Muscle layer of duodenum (tissue), 2 donors: ENCODE data around the gene MYO15B.

ENCODE experiments used
- H3K27ac ChIP-seq: one replicate; pipeline ENCODE4 v1.7.0; 2013; ENCODE audit warnings: mild to moderate bottlenecking, low read length
- H3K27me3 ChIP-seq: one replicate; pipeline ENCODE4 v1.7.0; 2013; ENCODE audit warnings: low read depth, mild to moderate bottlenecking, control low read depth, low read length
- H3K36me3 ChIP-seq, 2 donors: one replicate each; pipeline ENCODE4 v1.7.0; 2013; ENCODE audit warnings: low read length in 2 of 2, control low read depth in 1 of 2, mild to moderate bottlenecking in 1 of 2; ENCODE audit not compliant: insufficient read depth in 2 of 2, control insufficient read depth in 1 of 2
- H3K4me1 ChIP-seq, 2 donors: one replicate each; pipeline ENCODE4 v1.7.0; 2013; ENCODE audit warnings: low read length in 2 of 2, mild to moderate bottlenecking in 2 of 2, control low read depth in 1 of 2, moderate library complexity in 1 of 2; ENCODE audit not compliant: insufficient read depth in 2 of 2, control insufficient read depth in 1 of 2
- H3K4me3 ChIP-seq, 2 donors: one replicate each; pipeline ENCODE4 v1.7.0; 2013; ENCODE audit warnings: low read length in 2 of 2, low read depth in 1 of 2, mild to moderate bottlenecking in 1 of 2
- H3K9me3 ChIP-seq, 2 donors: one replicate each; pipeline ENCODE4 v1.7.0; 2013; ENCODE audit warnings: low read length in 2 of 2, control low read depth in 1 of 2, mild to moderate bottlenecking in 1 of 2; ENCODE audit not compliant: control insufficient read depth in 1 of 2
- donor health status: healthy.

MYO15B gene

GRCh38 chr17:75662511-75662910, 74.9 kb downstream of the MYO15B start:
- H3K9me3 ChIP-seq, result no peaks in the 10 kb centered on the region
- no peak overlapping the region for H3K4me3 ChIP-seq
- H3K27me3 ChIP-seq, result no peaks in the 10 kb centered on the region
- H3K27ac ChIP-seq, result no peak overlapping the region
- H3K4me1 ChIP-seq, result peaks cover 7 to 10% of the 10 kb centered on the region in 2 donors
- H3K36me3 ChIP-seq, result peaks cover 24 to 52% of the 10 kb centered on the region in 2 donors

- no peak overlapping the region for H3K4me3 ChIP-seq
- peaks cover 21 to 51% of the 10 kb centered on the region in 2 donors for H3K36me3 ChIP-seq
- H3K27me3 ChIP-seq, result no peaks in the 10 kb centered on the region
- no peaks in the 10 kb centered on the region for H3K9me3 ChIP-seq
- H3K4me1 ChIP-seq, result peaks cover 17 to 20% of the 10 kb centered on the region in 2 donors
- no peak overlapping the region for H3K27ac ChIP-seq
Measured at GRCh38 chr17:75664099-75664549, 76.5 kb downstream of the MYO15B start.

GRCh38 chr17:75665981-75666380, 78.4 kb downstream of the MYO15B start:
- Histone ChIP-seq H3K27ac (peak overlapping the region; percentile 95), H3K4me1 (peaks cover 17 to 20% of the 10 kb centered on the region in 2 donors), H3K27me3 (no peaks in the 10 kb centered on the region), H3K4me3 (peak overlapping the region; percentile 79 to 96), H3K9me3 (no peaks in the 10 kb centered on the region), H3K36me3 (peaks cover 23 to 53% of the 10 kb centered on the region in 2 donors)

- peak within 1 kb of the TSS; percentile 79 to 96 for H3K4me3 ChIP-seq
- no peaks in the 10 kb centered on the region for H3K27me3 ChIP-seq
- H3K9me3 ChIP-seq, result no peaks in the 10 kb centered on the region
- H3K27ac ChIP-seq, result peak within 1 kb of the TSS; percentile 95
- peaks cover 17 to 20% of the 10 kb centered on the region in 2 donors for H3K4me1 ChIP-seq
- peaks cover 22 to 53% of the 10 kb centered on the region in 2 donors for H3K36me3 ChIP-seq
Measured at GRCh38 chr17:75666959-75667790, 79.6 kb downstream of the MYO15B start, which contains the start of the genes RECQL5 and SAP30BP. Gene RECQL5, minus strand, starts transcription at chr17:75667154. Its CDS starts 597 bp downstream, at chr17:75666557. Gene SAP30BP, plus strand, starts transcription at chr17:75667338. Its CDS starts 35 bp downstream, at chr17:75667373.

GRCh38 chr17:75667825-75668224, 80.2 kb downstream of the MYO15B start:
- peak overlapping the region; percentile 79 to 96 for H3K4me3 ChIP-seq
- peaks cover 17 to 20% of the 10 kb centered on the region in 2 donors for H3K4me1 ChIP-seq
- H3K9me3 ChIP-seq, result no peaks in the 10 kb centered on the region
- no peaks in the 10 kb centered on the region for H3K27me3 ChIP-seq
- H3K36me3 ChIP-seq, result peaks cover 22 to 52% of the 10 kb centered on the region in 2 donors
- H3K27ac ChIP-seq, result peak overlapping the region; percentile 95

GRCh38 chr17:75668489-75668888, 80.9 kb downstream of the MYO15B start:
- H3K9me3 ChIP-seq, result no peaks in the 10 kb centered on the region
- H3K27me3 ChIP-seq, result no peaks in the 10 kb centered on the region
- peak overlapping the region in 1 of 2 donors; percentile 96 for H3K4me3 ChIP-seq
- H3K36me3 ChIP-seq, result peaks cover 28 to 54% of the 10 kb centered on the region in 2 donors
- H3K4me1 ChIP-seq, result peaks cover 17 to 20% of the 10 kb centered on the region in 2 donors
- H3K27ac ChIP-seq, result peak overlapping the region; percentile 95

GRCh38 chr17:75670868-75671267, 83.3 kb downstream of the MYO15B start:
- H3K27me3 ChIP-seq, result no peaks in the 10 kb centered on the region
- no peak overlapping the region for H3K4me3 ChIP-seq
- no peak overlapping the region for H3K27ac ChIP-seq
- peaks cover 15 to 23% of the 10 kb centered on the region in 2 donors for H3K4me1 ChIP-seq
- peaks cover 33 to 51% of the 10 kb centered on the region in 2 donors for H3K36me3 ChIP-seq
- no peaks in the 10 kb centered on the region for H3K9me3 ChIP-seq

GRCh38 chr17:75672011-75672410, 84.4 kb downstream of the MYO15B start:
- peaks cover 10 to 16% of the 10 kb centered on the region in 2 donors for H3K4me1 ChIP-seq
- no peaks in the 10 kb centered on the region for H3K9me3 ChIP-seq
- H3K36me3 ChIP-seq, result peaks cover 33 to 57% of the 10 kb centered on the region in 2 donors

GRCh38 chr17:75673487-75673886, 85.9 kb downstream of the MYO15B start:
- Histone ChIP-seq H3K27ac (no peak overlapping the region), H3K4me3 (no peak overlapping the region), H3K4me1 (peaks cover 2 to 8% of the 10 kb centered on the region in 2 donors), H3K9me3 (no peaks in the 10 kb centered on the region), H3K36me3 (peaks cover 33 to 57% of the 10 kb centered on the region in 2 donors), H3K27me3 (no peaks in the 10 kb centered on the region)

More at GRCh38 chr17:75672011-75672410, 84.4 kb downstream of the MYO15B start:
- Histone ChIP-seq H3K27me3 (no peaks in the 10 kb centered on the region), H3K27ac (no peak overlapping the region), H3K4me3 (no peak overlapping the region)
